HEK293 (cell line): Measurements from ENCODE around the gene UNC80.

ENCODE experiments used
- CTCF ChIA-PET: fragments of 350-600 bp; formaldehyde crosslinking; extraction: SDS; loops from one replicate; lab custom pipeline; 2021; ENCODE audit warnings: antibody characterized with exemption; lab: Yijun Ruan, JAX
- POLR2A ChIA-PET: fragments of 300-600 bp; formaldehyde crosslinking; extraction: SDS; loops from one replicate; lab custom pipeline; 2020; ENCODE audit warnings: antibody characterized with exemption, inconsistent platforms; lab: Yijun Ruan, JAX
- H3K27ac ChIP-seq: fragments of 200-500 bp; sonication (Bioruptor generic); 2 replicates; pipeline ENCODE4 v1.5.1; 2014; ENCODE audit warnings: low read depth, low read length, control low read depth, inconsistent platforms; ENCODE audit errors: extremely low read depth
- H3K36me3 ChIP-seq, 2 experiments: fragments of 200-500 bp in 1 of 2; sonication (Bioruptor generic) in 1 of 2; 1 replicate in 1 of 2; 2 replicates in 1 of 2; pipeline ENCODE4 v1.5.1; 2014 to 2017; ENCODE audit warnings: inconsistent platforms in 2 of 2, low read length in 2 of 2; ENCODE audit not compliant: control insufficient read depth in 2 of 2, insufficient read depth in 1 of 2
- H3K4me1 ChIP-seq: fragments of 200-500 bp; sonication (Bioruptor generic); 2 replicates; pipeline ENCODE4 v1.5.1; 2014; ENCODE audit warnings: mild to moderate bottlenecking, low read length, inconsistent platforms; ENCODE audit not compliant: control insufficient read depth, insufficient read depth
- H3K4me3 ChIP-seq: 2 replicates; pipeline ENCODE4 v1.5.1; 2011; ENCODE audit warnings: low read depth, mild to moderate bottlenecking, control low read depth, low read length, moderate library complexity
- H3K9me3 ChIP-seq: fragments of 200-500 bp; sonication (Bioruptor generic); 2 replicates; pipeline ENCODE4 v1.5.1; 2014; ENCODE audit warnings: low read depth, low read length, inconsistent platforms; ENCODE audit not compliant: control insufficient read depth, insufficient read depth
- GLI4 ChIP-seq: fragments of 450-650 bp; formaldehyde crosslinking; IDR thresholded peaks from 2 replicates; pipeline ENCODE4 v1.5.1; 2016; ENCODE audit warnings: missing biosample characterization, missing genetic modification characterization
- HOXC10 ChIP-seq: sonication (generic); formaldehyde crosslinking; IDR thresholded peaks from 2 replicates; pipeline ENCODE4 v1.8.1; 2023; ENCODE audit warnings: mild to moderate bottlenecking, missing genetic modification reagents
- KLF7 ChIP-seq: fragments of 450-650 bp; formaldehyde crosslinking; IDR thresholded peaks from 2 replicates; pipeline ENCODE4 v1.5.1; 2016; ENCODE audit warnings: missing biosample characterization, missing genetic modification characterization, borderline replicate concordance
- ZBTB10 ChIP-seq: fragments of 450-650 bp; formaldehyde crosslinking; IDR thresholded peaks from 2 replicates; pipeline ENCODE4 v1.5.1; 2016; ENCODE audit warnings: missing biosample characterization, missing genetic modification characterization
- ZEB2 ChIP-seq: fragments of 450-650 bp; formaldehyde crosslinking; IDR thresholded peaks from 2 replicates; pipeline ENCODE4 v1.5.1; 2016; ENCODE audit warnings: missing biosample characterization, missing genetic modification characterization
- ZFP69B ChIP-seq: fragments of 450-650 bp; formaldehyde crosslinking; IDR thresholded peaks from 2 replicates; pipeline ENCODE4 v1.5.1; 2016; ENCODE audit warnings: missing biosample characterization, missing genetic modification characterization
- ZNF133 ChIP-seq: fragments of 450-650 bp; formaldehyde crosslinking; IDR thresholded peaks from 2 replicates; pipeline ENCODE4 v1.5.1; 2016; ENCODE audit warnings: missing biosample characterization, missing genetic modification characterization
- ZNF155 ChIP-seq: fragments of 450-650 bp; formaldehyde crosslinking; IDR thresholded peaks from 2 replicates; pipeline ENCODE4 v1.5.1; 2016; ENCODE audit warnings: missing biosample characterization, missing genetic modification characterization
- ZNF530 ChIP-seq: fragments of 450-650 bp; formaldehyde crosslinking; IDR thresholded peaks from 2 replicates; pipeline ENCODE4 v1.5.1; 2016; ENCODE audit warnings: low read depth, missing biosample characterization, missing genetic modification characterization
- ZNF830 ChIP-seq: fragments of 450-650 bp; IDR thresholded peaks from 2 replicates; pipeline ENCODE4 v1.5.0; 2018; ENCODE audit warnings: missing biosample characterization, missing genetic modification characterization, low read depth, mild to moderate bottlenecking, moderate library complexity
- TF ChIP-seq, protein P1 (sequence below): fragments of 450-650 bp; formaldehyde crosslinking; conservative IDR thresholded peaks from 2 replicates; pipeline ENCODE4 v1.5.1; 2016; ENCODE audit warnings: low read depth, missing biosample characterization, missing genetic modification characterization
- TF ChIP-seq, protein P2 (sequence below): fragments of 450-650 bp; formaldehyde crosslinking; IDR thresholded peaks from 2 replicates; pipeline ENCODE4 v1.5.1; 2017; ENCODE audit warnings: missing biosample characterization, missing genetic modification characterization
- TF ChIP-seq, protein P3 (sequence below): fragments of 450-650 bp; formaldehyde crosslinking; IDR thresholded peaks from 2 replicates; pipeline ENCODE4 v1.5.1; 2016; ENCODE audit warnings: missing biosample characterization, missing genetic modification characterization
- TF ChIP-seq, protein P4 (sequence below): fragments of 450-650 bp; formaldehyde crosslinking; IDR thresholded peaks from 2 replicates; pipeline ENCODE4 v1.5.1; 2016; ENCODE audit warnings: missing biosample characterization, missing genetic modification characterization

UNC80 gene

GRCh38 chr2:209875270-209875669 lies 103.6 kb downstream of the UNC80 start (continued):
- TF ChIP-seq, protein P1, sequence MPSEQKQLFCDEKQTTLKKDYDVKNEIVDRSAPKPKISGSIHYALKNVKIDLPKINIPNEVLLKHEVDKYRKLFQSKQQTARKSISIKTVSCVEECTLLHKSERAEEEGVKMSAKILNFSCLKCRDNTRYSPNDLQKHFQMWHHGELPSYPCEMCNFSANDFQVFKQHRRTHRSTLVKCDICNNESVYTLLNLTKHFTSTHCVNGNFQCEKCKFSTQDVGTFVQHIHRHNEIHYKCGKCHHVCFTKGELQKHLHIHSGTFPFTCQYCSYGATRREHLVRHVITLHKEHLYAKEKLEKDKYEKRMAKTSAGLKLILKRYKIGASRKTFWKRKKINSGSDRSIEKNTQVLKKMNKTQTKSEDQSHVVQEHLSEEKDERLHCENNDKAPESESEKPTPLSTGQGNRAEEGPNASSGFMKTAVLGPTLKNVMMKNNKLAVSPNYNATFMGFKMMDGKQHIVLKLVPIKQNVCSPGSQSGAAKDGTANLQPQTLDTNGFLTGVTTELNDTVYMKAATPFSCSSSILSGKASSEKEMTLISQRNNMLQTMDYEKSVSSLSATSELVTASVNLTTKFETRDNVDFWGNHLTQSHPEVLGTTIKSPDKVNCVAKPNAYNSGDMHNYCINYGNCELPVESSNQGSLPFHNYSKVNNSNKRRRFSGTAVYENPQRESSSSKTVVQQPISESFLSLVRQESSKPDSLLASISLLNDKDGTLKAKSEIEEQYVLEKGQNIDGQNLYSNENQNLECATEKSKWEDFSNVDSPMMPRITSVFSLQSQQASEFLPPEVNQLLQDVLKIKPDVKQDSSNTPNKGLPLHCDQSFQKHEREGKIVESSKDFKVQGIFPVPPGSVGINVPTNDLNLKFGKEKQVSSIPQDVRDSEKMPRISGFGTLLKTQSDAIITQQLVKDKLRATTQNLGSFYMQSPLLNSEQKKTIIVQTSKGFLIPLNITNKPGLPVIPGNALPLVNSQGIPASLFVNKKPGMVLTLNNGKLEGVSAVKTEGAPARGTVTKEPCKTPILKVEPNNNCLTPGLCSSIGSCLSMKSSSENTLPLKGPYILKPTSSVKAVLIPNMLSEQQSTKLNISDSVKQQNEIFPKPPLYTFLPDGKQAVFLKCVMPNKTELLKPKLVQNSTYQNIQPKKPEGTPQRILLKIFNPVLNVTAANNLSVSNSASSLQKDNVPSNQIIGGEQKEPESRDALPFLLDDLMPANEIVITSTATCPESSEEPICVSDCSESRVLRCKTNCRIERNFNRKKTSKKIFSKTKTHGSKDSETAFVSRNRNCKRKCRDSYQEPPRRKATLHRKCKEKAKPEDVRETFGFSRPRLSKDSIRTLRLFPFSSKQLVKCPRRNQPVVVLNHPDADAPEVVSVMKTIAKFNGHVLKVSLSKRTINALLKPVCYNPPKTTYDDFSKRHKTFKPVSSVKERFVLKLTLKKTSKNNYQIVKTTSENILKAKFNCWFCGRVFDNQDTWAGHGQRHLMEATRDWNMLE (tag by site-specific recombination): no peak
- no peak for TF ChIP-seq ZEB2 (tag by site-specific recombination)

- ChIA-PET POLR2A (no interaction called here), CTCF (interaction anchor here (0.5 to 0.7 kb wide), 2 partner anchors 47 to 285 kb away, joined by 3 read pairs; no protein-coding TSS in a partner anchor)
- H3K27ac ChIP-seq: no peak overlapping the region
- TF ChIP-seq, protein P2, sequence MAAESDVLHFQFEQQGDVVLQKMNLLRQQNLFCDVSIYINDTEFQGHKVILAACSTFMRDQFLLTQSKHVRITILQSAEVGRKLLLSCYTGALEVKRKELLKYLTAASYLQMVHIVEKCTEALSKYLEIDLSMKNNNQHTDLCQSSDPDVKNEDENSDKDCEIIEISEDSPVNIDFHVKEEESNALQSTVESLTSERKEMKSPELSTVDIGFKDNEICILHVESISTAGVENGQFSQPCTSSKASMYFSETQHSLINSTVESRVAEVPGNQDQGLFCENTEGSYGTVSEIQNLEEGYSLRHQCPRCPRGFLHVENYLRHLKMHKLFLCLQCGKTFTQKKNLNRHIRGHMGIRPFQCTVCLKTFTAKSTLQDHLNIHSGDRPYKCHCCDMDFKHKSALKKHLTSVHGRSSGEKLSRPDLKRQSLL (tag by site-specific recombination): no peak
- TF ChIP-seq ZNF133: no peak
- TF ChIP-seq ZNF830 (tag by site-specific recombination): no peak
- TF ChIP-seq KLF7: no peak
- no peak for TF ChIP-seq ZNF530
- TF ChIP-seq, protein P3, sequence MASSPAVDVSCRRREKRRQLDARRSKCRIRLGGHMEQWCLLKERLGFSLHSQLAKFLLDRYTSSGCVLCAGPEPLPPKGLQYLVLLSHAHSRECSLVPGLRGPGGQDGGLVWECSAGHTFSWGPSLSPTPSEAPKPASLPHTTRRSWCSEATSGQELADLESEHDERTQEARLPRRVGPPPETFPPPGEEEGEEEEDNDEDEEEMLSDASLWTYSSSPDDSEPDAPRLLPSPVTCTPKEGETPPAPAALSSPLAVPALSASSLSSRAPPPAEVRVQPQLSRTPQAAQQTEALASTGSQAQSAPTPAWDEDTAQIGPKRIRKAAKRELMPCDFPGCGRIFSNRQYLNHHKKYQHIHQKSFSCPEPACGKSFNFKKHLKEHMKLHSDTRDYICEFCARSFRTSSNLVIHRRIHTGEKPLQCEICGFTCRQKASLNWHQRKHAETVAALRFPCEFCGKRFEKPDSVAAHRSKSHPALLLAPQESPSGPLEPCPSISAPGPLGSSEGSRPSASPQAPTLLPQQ (tag by site-specific recombination): no peak
- TF ChIP-seq ZNF155: no peak
- TF ChIP-seq ZFP69B: no peak
- no peak for TF ChIP-seq HOXC10
- TF ChIP-seq, protein P4, sequence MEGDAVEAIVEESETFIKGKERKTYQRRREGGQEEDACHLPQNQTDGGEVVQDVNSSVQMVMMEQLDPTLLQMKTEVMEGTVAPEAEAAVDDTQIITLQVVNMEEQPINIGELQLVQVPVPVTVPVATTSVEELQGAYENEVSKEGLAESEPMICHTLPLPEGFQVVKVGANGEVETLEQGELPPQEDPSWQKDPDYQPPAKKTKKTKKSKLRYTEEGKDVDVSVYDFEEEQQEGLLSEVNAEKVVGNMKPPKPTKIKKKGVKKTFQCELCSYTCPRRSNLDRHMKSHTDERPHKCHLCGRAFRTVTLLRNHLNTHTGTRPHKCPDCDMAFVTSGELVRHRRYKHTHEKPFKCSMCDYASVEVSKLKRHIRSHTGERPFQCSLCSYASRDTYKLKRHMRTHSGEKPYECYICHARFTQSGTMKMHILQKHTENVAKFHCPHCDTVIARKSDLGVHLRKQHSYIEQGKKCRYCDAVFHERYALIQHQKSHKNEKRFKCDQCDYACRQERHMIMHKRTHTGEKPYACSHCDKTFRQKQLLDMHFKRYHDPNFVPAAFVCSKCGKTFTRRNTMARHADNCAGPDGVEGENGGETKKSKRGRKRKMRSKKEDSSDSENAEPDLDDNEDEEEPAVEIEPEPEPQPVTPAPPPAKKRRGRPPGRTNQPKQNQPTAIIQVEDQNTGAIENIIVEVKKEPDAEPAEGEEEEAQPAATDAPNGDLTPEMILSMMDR (tag by site-specific recombination): no peak
- TF ChIP-seq ZEB2 (tag by site-specific recombination): no peak
- TF ChIP-seq ZBTB10 (tag by site-specific recombination): no peak
- TF ChIP-seq GLI4 (tag by site-specific recombination): no peak
- no peaks in the 10 kb centered on the region for H3K36me3 ChIP-seq
- H3K4me3 ChIP-seq: no peak overlapping the region
- no peaks in the 10 kb centered on the region for H3K9me3 ChIP-seq
- H3K4me1 ChIP-seq: no peaks in the 10 kb centered on the region
These were observed 104.6 kb downstream of the UNC80 start for GRCh38 chr2:209876211-209876610.
